Hematopoietic multipotent progenitor cell treated with erythropoietin and hydrocortisone succinate and interleukin-3 and kit ligand, for 15 days (in vitro differentiated cells): ENCODE results near the gene TUBG2.
"Not testable (repeated sequence)": the region's sequence is repeated elsewhere in the genome, so short reads cannot be mapped to it uniquely, and the experiment has no call there.

Source experiments
- DNase-seq: peaks from one replicate; pipeline ENCODE4 v3.0.0-alpha.2; 2015; ENCODE audit warnings: low spot score

The TUBG2 gene

GRCh38 chr17:42655528-42655927, 3.6 kb upstream of the TUBG2 start:
- no peak for DNase-seq

- no peak for DNase-seq
Measured at GRCh38 chr17:42657824-42658588, 1.1 kb upstream of the TUBG2 start.

GRCh38 chr17:42659932-42660274, 819 bp downstream of the TUBG2 start:
- not testable (repeated sequence) for DNase-seq

GRCh38 chr17:42660692-42661345, 1.7 kb downstream of the TUBG2 start:
- DNase-seq: no peak

- DNase-seq: no peak
Measured at GRCh38 chr17:42665581-42666001, 6.5 kb downstream of the TUBG2 start.

- DNase-seq: not testable (repeated sequence)
Measured at GRCh38 chr17:42666126-42666525, 7.0 kb downstream of the TUBG2 start.

GRCh38 chr17:42667088-42667951, 8.2 kb downstream of the TUBG2 start:
- DNase-seq: peak; percentile 56

GRCh38 chr17:42669705-42669976, 10.6 kb downstream of the TUBG2 start:
- DNase-seq: no peak

- no peak for DNase-seq
Measured at GRCh38 chr17:42669977-42670788, 11.1 kb downstream of the TUBG2 start.

GRCh38 chr17:42670789-42671657, 11.9 kb downstream of the TUBG2 start:
- DNase-seq: peak; percentile 47

- no peak for DNase-seq
Measured at GRCh38 chr17:42672038-42672437, 13.0 kb downstream of the TUBG2 start.

GRCh38 chr17:42673266-42673884, 14.3 kb downstream of the TUBG2 start:
- no peak for DNase-seq

GRCh38 chr17:42673885-42674754, 15.0 kb downstream of the TUBG2 start:
- DNase-seq: peak; percentile 65

GRCh38 chr17:42674755-42675347, 15.8 kb downstream of the TUBG2 start:
- DNase-seq: no peak

- no peak for DNase-seq
Measured at GRCh38 chr17:42675348-42675964, 16.4 kb downstream of the TUBG2 start.

- DNase-seq: peak; percentile 43
Measured at GRCh38 chr17:42675965-42676423, 16.9 kb downstream of the TUBG2 start.

GRCh38 chr17:42676424-42677011, 17.4 kb downstream of the TUBG2 start, which contains the start of gene PLEKHH3:
Gene PLEKHH3 (minus strand): TSS chr17:42676994. CDS start chr17:42676563, 431 bp downstream.
- DNase-seq: no peak
